Body of pancreas (tissue), 4 donors: ENCODE data around the gene LST1. TPM values are rescaled to one million over a fixed set of nuclear protein-coding genes. Genes with fewer than 3 reads are reported as not detected.

ENCODE experiments used
- ATAC-seq: fragments of 150-250 bp; one replicate; pipeline ENCODE4 v1.9.1; 2016
- DNase-seq, 4 donors: peaks; one replicate each; pipeline ENCODE4 v3.0.0-alpha.2; 2019
- H3K27ac ChIP-seq, 4 donors: fragments of 200-600 bp; sonication (generic); 1 replicate in 3 of 4; 2 replicates in 1 of 4; pipeline versions ENCODE4 v1.5.1 to v1.6.1; 2016 to 2019; ENCODE audit warnings: mild to moderate bottlenecking in 1 of 4, mixed read lengths in 1 of 4, moderate library complexity in 1 of 4
- H3K27me3 ChIP-seq, 2 donors: fragments of 200-600 bp; sonication (generic); one replicate each; pipeline ENCODE4 v1.6.0; 2016; ENCODE audit warnings: mild to moderate bottlenecking in 1 of 2
- H3K36me3 ChIP-seq, 2 donors: fragments of 200-600 bp; sonication (generic); replicated peaks in 1 of 2; 2 replicates each; pipeline ENCODE4 v1.5.1; 2016; ENCODE audit warnings: low read depth in 2 of 2; ENCODE audit not compliant: insufficient read depth in 1 of 2
- H3K4me1 ChIP-seq: fragments of 200-600 bp; sonication (generic); one replicate; pipeline ENCODE4 v1.6.0; 2016
- H3K4me3 ChIP-seq, 2 donors: fragments of 200-600 bp; sonication (generic); 1 replicate in 1 of 2; 2 replicates in 1 of 2; pipeline ENCODE4 v1.5.1; 2016 to 2019
- H3K9me3 ChIP-seq, 3 donors: fragments of 200-600 bp; sonication (generic); 1 replicate in 2 of 3; 2 replicates in 1 of 3; pipeline ENCODE4 v1.5.1; 2016
- POLR2A ChIP-seq, 3 donors: fragments of 450-650 bp; IDR thresholded peaks; one replicate each; pipeline ENCODE4 v1.6.1; 2016; ENCODE audit warnings: antibody characterized with exemption in 3 of 3, mild to moderate bottlenecking in 2 of 3
- WGBS, 2 donors: methylation state at CpG; one replicate each; pipeline ENCODE4 v1.1.5; 2017; 5-methylcytosine and 5-hydroxymethylcytosine counted together
- intact Hi-C: fragments of 100-400 bp; cut with DNase I; formaldehyde crosslinking; loops from one replicate; pipeline ENCODE4 v1.15.1; 2023
- microRNA-seq, 2 donors: library from miRNA; unstranded; fragments of <30 nt; microRNA quantifications; one replicate each; pipeline ENCODE4, GENCODE V29; 2016; ENCODE audit warnings: borderline number of aligned reads in 2 of 2, borderline replicate concordance in 2 of 2
- small RNA-seq: library from RNA; depleted of rRNA; stranded (forward); fragments of <200 nt; gene quantifications from one replicate; pipeline ENCODE3, GENCODE V24; 2016
- total RNA-seq, 2 donors: library from RNA; depleted of rRNA; stranded (reverse); fragments of >200 nt; gene quantifications; one replicate each; pipeline ENCODE4 v1.1.0, GENCODE V29; 2016
- TF ChIP-seq, protein P1 (sequence below), 7 experiments: fragments of 450-650 bp in 4 of 7; fragments of 200-600 bp in 3 of 7; sonication (generic) in 3 of 7; IDR thresholded peaks; one replicate each; pipeline ENCODE4 v1.5.1; 2016 to 2019; ENCODE audit warnings: antibody characterized with exemption in 7 of 7

LST1 gene
- total RNA-seq, 2 donors from 2014 or later: 2.9 to 6.9 TPM

DNA sequence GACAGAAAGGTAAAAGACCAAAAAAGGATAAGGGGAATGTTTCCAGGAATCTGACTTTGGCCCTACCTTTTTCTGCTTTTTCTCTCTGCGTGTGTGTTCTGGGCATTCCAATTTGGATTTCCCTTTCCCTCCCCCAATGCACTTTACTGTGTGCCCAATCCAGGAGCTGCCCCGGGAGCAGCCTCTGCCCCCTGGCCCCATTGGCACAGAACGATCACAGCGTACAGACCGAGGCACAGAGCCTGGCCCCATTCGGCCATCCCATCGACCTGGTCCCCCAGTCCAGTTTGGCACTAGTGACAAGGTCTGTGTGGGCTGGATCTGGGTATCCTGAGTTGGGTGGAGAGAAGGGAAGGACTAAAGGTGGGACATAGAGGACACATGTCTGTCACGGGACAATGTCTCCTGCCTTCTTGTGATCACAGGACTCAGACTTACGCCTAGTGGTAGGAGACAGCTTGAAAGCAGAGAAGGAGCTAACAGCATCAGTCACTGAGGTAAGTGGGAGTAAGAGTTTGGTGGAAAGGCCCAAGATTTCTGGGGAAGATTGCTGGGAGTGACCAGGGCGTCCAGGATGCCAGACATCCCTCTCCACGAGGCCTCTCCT is 49.0 kb downstream of the LST1 start:
- intact Hi-C loops: no loop called here
- TF ChIP-seq, protein P1, sequence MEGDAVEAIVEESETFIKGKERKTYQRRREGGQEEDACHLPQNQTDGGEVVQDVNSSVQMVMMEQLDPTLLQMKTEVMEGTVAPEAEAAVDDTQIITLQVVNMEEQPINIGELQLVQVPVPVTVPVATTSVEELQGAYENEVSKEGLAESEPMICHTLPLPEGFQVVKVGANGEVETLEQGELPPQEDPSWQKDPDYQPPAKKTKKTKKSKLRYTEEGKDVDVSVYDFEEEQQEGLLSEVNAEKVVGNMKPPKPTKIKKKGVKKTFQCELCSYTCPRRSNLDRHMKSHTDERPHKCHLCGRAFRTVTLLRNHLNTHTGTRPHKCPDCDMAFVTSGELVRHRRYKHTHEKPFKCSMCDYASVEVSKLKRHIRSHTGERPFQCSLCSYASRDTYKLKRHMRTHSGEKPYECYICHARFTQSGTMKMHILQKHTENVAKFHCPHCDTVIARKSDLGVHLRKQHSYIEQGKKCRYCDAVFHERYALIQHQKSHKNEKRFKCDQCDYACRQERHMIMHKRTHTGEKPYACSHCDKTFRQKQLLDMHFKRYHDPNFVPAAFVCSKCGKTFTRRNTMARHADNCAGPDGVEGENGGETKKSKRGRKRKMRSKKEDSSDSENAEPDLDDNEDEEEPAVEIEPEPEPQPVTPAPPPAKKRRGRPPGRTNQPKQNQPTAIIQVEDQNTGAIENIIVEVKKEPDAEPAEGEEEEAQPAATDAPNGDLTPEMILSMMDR (IDR thresholded peaks at IDR 0.05): no peak
- TF ChIP-seq POLR2A (IDR thresholded peaks at IDR 0.05): no peak
- H3K4me1 ChIP-seq: no peaks in the 10 kb centered on the region
- H3K27me3 ChIP-seq: no peaks in the 10 kb centered on the region
- 79 to 89% methylated on average over 11 of the region's 11 CpGs for WGBS, 2 donors
- H3K4me3 ChIP-seq: no peak overlapping the region
- DNase-seq: no peak
- H3K27ac ChIP-seq: no peak overlapping the region
- no peak for ATAC-seq
- peaks cover 14 to 56% of the 10 kb centered on the region in 2 donors for H3K36me3 ChIP-seq
- no peaks in the 10 kb centered on the region for H3K9me3 ChIP-seq

DNA sequence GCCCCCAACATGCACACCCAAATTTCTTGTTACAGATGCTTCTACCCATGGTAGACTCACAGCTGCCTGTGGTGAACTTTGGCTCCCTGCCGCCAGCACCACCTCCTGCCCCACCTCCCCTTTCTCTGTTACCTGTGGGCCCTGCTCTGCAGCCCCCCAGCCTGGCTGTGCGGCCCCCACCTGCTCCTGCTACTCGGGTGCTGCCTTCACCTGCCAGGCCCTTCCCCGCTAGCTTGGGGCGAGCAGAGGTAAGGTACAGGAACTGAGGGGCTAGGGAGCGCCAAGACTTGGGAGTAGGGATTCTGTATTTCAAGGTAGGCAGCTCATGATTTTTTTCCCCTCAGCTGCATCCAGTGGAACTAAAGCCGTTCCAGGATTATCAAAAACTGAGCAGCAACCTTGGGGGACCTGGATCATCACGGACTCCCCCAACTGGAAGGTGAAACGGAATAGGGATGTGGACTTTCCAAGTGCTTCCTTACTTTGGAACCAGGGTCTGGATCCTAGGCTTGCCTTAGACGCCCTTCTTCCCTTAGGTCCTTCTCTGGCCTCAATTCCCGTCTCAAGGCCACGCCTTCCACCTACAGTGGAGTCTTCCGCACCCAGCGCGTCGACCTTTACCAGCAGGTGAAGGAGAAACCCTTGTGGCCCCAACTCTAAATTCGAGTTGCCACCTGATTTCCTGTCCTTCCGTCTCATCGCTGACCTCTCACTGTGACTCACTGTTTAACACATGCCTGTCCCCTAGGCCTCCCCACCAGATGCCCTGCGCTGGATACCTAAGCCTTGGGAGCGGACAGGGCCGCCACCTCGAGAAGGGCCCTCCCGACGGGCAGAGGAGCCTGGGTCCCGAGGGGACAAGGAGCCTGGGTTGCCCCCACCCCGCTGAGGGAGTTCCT is 50.9 kb downstream of the LST1 start:
- Histone ChIP-seq H3K36me3 (peaks cover 25 to 52% of the 10 kb centered on the region in 2 donors), H3K27ac (no peak overlapping the region), H3K4me3 (no peak overlapping the region), H3K27me3 (no peaks in the 10 kb centered on the region), H3K4me1 (no peaks in the 10 kb centered on the region), H3K9me3 (no peaks in the 10 kb centered on the region)
- WGBS, 2 donors: 79 to 81% methylated on average over 21 to 27 of the region's 27 CpGs
- intact Hi-C loops: no loop called here
- TF ChIP-seq POLR2A (IDR thresholded peaks at IDR 0.05): no peak
- TF ChIP-seq, protein P1 (IDR thresholded peaks at IDR 0.05): no peak
- DNase-seq: no peak
- no peak for ATAC-seq

Small RNAs within 50 kb of the gene (microRNA-seq; reads per million reads assigned to microRNA genes)
- gene MIR6832: 0 reads per million in 2 donors

Small RNAs within 50 kb of the gene (small RNA-seq; reads per million reads assigned to genes)
- not detected for gene MIR6832
- gene SNORA38: 0.33 reads per million
- 84.9 reads per million, percentile 96 among the genes with 10 or more reads in this experiment for gene SNORD117
- gene SNORD84: not detected
- gene UQCRHP1: not detected

Other genes starting within 250 kb of the LST1 start
- 100 to 1,000 TPM; 316 to 342 TPM for gene HLA-B, start 229.1 kb upstream of the LST1 start, total RNA-seq
- 10 to 100 TPM in 1 of 2 donors, 1 to 10 TPM in 1; 8.3 to 10.9 TPM for gene MICA, start 182.7 kb upstream of the LST1 start, total RNA-seq
- gene MICB, start 88.1 kb upstream of the LST1 start, total RNA-seq: under 1 TPM in 1 of 2 donors, not detected in 1; 0.78 TPM
- gene MCCD1, start 57.3 kb upstream of the LST1 start, total RNA-seq: not detected
- 100 to 1,000 TPM; 132 to 260 TPM for gene DDX39B, start 44.3 kb upstream of the LST1 start, total RNA-seq
- 1 to 10 TPM in 1 of 2 donors, not detected in 1; 1.0 TPM for gene ATP6V1G2, start 39.7 kb upstream of the LST1 start, total RNA-seq
- 10 to 100 TPM in 1 of 2 donors, 1 to 10 TPM in 1; 5.6 to 27.0 TPM for gene NFKBIL1, start 38.7 kb upstream of the LST1 start, total RNA-seq
- not detected for gene LTA, start 14.0 kb upstream of the LST1 start, total RNA-seq
- gene TNF, start 10.7 kb upstream of the LST1 start, total RNA-seq: 1 to 10 TPM in 1 of 2 donors, under 1 TPM in 1; 0.66 to 1.3 TPM
- under 1 TPM in 1 of 2 donors, not detected in 1; 0.78 TPM for gene LTB, start 3.9 kb upstream of the LST1 start, total RNA-seq
- gene NCR3, start 6.7 kb downstream of the LST1 start, total RNA-seq: not detected
- 1 to 10 TPM; 2.3 to 7.3 TPM for gene AIF1, start 29.0 kb downstream of the LST1 start, total RNA-seq
- gene PRRC2A, start 34.4 kb downstream of the LST1 start, total RNA-seq: 10 to 100 TPM; 48.8 to 57.4 TPM
- 100 to 1,000 TPM; 101 to 128 TPM for gene BAG6, start 66.4 kb downstream of the LST1 start, total RNA-seq
- 1 to 10 TPM in 1 of 2 donors, not detected in 1; 1.6 TPM for gene APOM, start 69.6 kb downstream of the LST1 start, total RNA-seq
- gene C6orf47, start 74.5 kb downstream of the LST1 start, total RNA-seq: 10 to 100 TPM; 15.8 to 22.1 TPM
- gene GPANK1, start 78.7 kb downstream of the LST1 start, total RNA-seq: 10 to 100 TPM in 1 of 2 donors, 1 to 10 TPM in 1; 8.9 to 10.9 TPM
- gene CSNK2B, start 79.8 kb downstream of the LST1 start, total RNA-seq: 100 to 1,000 TPM in 1 of 2 donors, 10 to 100 TPM in 1; 98.2 to 100 TPM
- 1 to 10 TPM; 6.9 to 8.3 TPM for gene LY6G5B, start 83.7 kb downstream of the LST1 start, total RNA-seq
- 1 to 10 TPM in 1 of 2 donors, not detected in 1; 4.4 TPM for gene LY6G5C, start 94.8 kb downstream of the LST1 start, total RNA-seq
- 10 to 100 TPM; 24.7 to 38.1 TPM for gene ABHD16A, start 117.0 kb downstream of the LST1 start, total RNA-seq
- gene LY6G6F, start 120.6 kb downstream of the LST1 start, total RNA-seq: not detected
- not detected for gene LY6G6D, start 129.1 kb downstream of the LST1 start, total RNA-seq
- gene LY6G6C, start 135.5 kb downstream of the LST1 start, total RNA-seq: not detected
- not detected for gene MPIG6B, start 137.1 kb downstream of the LST1 start, total RNA-seq
- gene DDAH2, start 143.0 kb downstream of the LST1 start, total RNA-seq: 10 to 100 TPM; 23.6 to 40.5 TPM
- gene CLIC1, start 150.3 kb downstream of the LST1 start, total RNA-seq: 10 to 100 TPM; 68.9 to 92.9 TPM
- gene MSH5, start 153.7 kb downstream of the LST1 start, total RNA-seq: 10 to 100 TPM in 1 of 2 donors, 1 to 10 TPM in 1; 6.7 to 12.9 TPM
- 1 to 10 TPM; 2.0 to 2.6 TPM for gene SAPCD1, start 176.4 kb downstream of the LST1 start, total RNA-seq
- 1 to 10 TPM; 4.2 to 6.3 TPM for gene VWA7, start 191.1 kb downstream of the LST1 start, total RNA-seq
- 10 to 100 TPM; 39.2 to 67.6 TPM for gene VARS1, start 209.5 kb downstream of the LST1 start, total RNA-seq
- 10 to 100 TPM; 21.0 to 22.4 TPM for gene LSM2, start 220.7 kb downstream of the LST1 start, total RNA-seq
- 1 to 10 TPM in 1 of 2 donors, under 1 TPM in 1; 0.33 to 1.0 TPM for gene HSPA1L, start 229.0 kb downstream of the LST1 start, total RNA-seq
- 10 to 100 TPM; 70.9 to 92.1 TPM for gene HSPA1A, start 229.3 kb downstream of the LST1 start, total RNA-seq
- gene HSPA1B, start 241.5 kb downstream of the LST1 start, total RNA-seq: 100 to 1,000 TPM in 1 of 2 donors, 10 to 100 TPM in 1; 87.0 to 131 TPM